Gastrocnemius medialis (tissue), 4 donors: ENCODE results near the gene LZTR1. TPM values are rescaled to one million over a fixed set of nuclear protein-coding genes. Genes with fewer than 3 reads are reported as not detected.
"Not testable (repeated sequence)": the region's sequence is repeated elsewhere in the genome, so short reads cannot be mapped to it uniquely, and the experiment has no call there.

ENCODE experiments used
- ATAC-seq, 2 donors: fragments of 150-250 bp; one replicate each; pipeline ENCODE4 v1.9.1; 2016
- DNase-seq, 2 donors: peaks; one replicate each; pipeline ENCODE4 v3.0.0-alpha.2; 2019
- H3K27ac ChIP-seq, 4 donors: fragments of 200-600 bp; sonication (generic); 1 replicate in 1 of 4; 2 replicates in 3 of 4; pipeline ENCODE4 v1.5.1; 2016 to 2018; ENCODE audit warnings: mild to moderate bottlenecking in 2 of 4, moderate library complexity in 1 of 4
- H3K27me3 ChIP-seq, 3 donors: fragments of 200-600 bp; sonication (generic) in 2 of 3; 1 replicate in 1 of 3; 2 replicates in 2 of 3; pipeline versions ENCODE4 v1.5.1 to v1.6.0; 2016 to 2019; ENCODE audit warnings: mild to moderate bottlenecking in 1 of 3, moderate library complexity in 1 of 3
- H3K36me3 ChIP-seq, 2 donors: fragments of 200-600 bp; sonication (generic) in 1 of 2; one replicate each; pipeline ENCODE4 v1.5.1; 2017 to 2018
- H3K4me1 ChIP-seq, 2 donors: fragments of 200-600 bp; sonication (generic) in 1 of 2; one replicate each; pipeline ENCODE4 v1.5.1; 2016 to 2017; ENCODE audit warnings: mild to moderate bottlenecking in 2 of 2
- H3K4me3 ChIP-seq, 4 donors: fragments of 200-600 bp; sonication (generic) in 3 of 4; 1 replicate in 1 of 4; 2 replicates in 3 of 4; pipeline ENCODE4 v1.5.1; 2016 to 2019; ENCODE audit warnings: mild to moderate bottlenecking in 2 of 4
- H3K9me3 ChIP-seq, 3 donors: fragments of 200-600 bp; sonication (generic) in 2 of 3; 1 replicate in 1 of 3; 2 replicates in 2 of 3; pipeline ENCODE4 v1.5.1; 2016 to 2019
- CTCF ChIP-seq, 5 experiments: fragments of 450-650 bp in 3 of 5; fragments of 200-600 bp in 2 of 5; sonication (generic) in 2 of 5; IDR thresholded peaks in 4 of 5; conservative IDR thresholded peaks in 1 of 5; 1 replicate in 4 of 5; 2 replicates in 1 of 5; pipeline ENCODE4 v1.5.1; 2016 to 2019; ENCODE audit warnings: antibody characterized with exemption in 5 of 5, mild to moderate bottlenecking in 3 of 5, moderate library complexity in 3 of 5
- POLR2A ChIP-seq, 2 donors: fragments of 450-650 bp; IDR thresholded peaks; one replicate each; pipeline ENCODE4 v1.6.1; 2017; ENCODE audit warnings: antibody characterized with exemption in 2 of 2, mild to moderate bottlenecking in 2 of 2, moderate library complexity in 2 of 2
- in situ Hi-C, 4 donors: fragments of 200-750 bp; cut with MboI; loops; one replicate each; pipeline versions ENCODE4 v1.15.0 to v1.8.0; 2017; ENCODE audit warnings: low sequenced_read_pairs in 4 of 4
- intact Hi-C: fragments of 100-400 bp; cut with DNase I; formaldehyde crosslinking; loops from one replicate; pipeline ENCODE4 v1.15.1; 2023; ENCODE audit warnings: low total_unique reads
- total RNA-seq, 4 donors: library from RNA; depleted of rRNA; stranded (reverse); fragments of >200 nt; gene quantifications; one replicate each; pipeline versions ENCODE4 v1.1.0 to v1.2.3, GENCODE V29; 2016

The LZTR1 gene
- 10 to 100 TPM; 25.4 to 36.4 (median 26.3) TPM for total RNA-seq

GRCh38 chr22:20981787-20982562, at the start of gene LZTR1:
LZTR1 (plus strand) TSS chr22:20982297; CDS start chr22:20982372, 75 bp downstream.
- TF ChIP-seq POLR2A (IDR thresholded peaks at IDR 0.05) = peak; percentile 93 to 94
- TF ChIP-seq CTCF (IDR thresholded peaks at IDR 0.05 in 4 of 5, conservative IDR thresholded peaks at IDR 0.05 in 1 of 5) = peak; percentile 34 to 78 (median 71)
- intact Hi-C loops = loop anchor here (1.0 to 5.0 kb wide), 4 partner anchors 20 to 65 kb away; partner anchors contain the start of genes CRKL, LRRC74B, P2RX6 and THAP7
- Histone ChIP-seq H3K27ac (peak within 1 kb of the TSS; percentile 91 to 94 (median 93)), H3K27me3 (no peaks in the 10 kb centered on the region), H3K36me3 (peaks cover 0 to 15% of the 10 kb centered on the region in 2 donors), H3K9me3 (no peaks in the 10 kb centered on the region), H3K4me3 (peak within 1 kb of the TSS; percentile 80 to 97 (median 89)), H3K4me1 (peaks cover 24 to 33% of the 10 kb centered on the region in 2 donors)
- DNase-seq = peak; percentile 73 to 75
- peak; percentile 93 to 95 for ATAC-seq
- in situ Hi-C loops = no loop called here

- no peaks in the 10 kb centered on the region for H3K27me3 ChIP-seq
- no peak overlapping the region for H3K27ac ChIP-seq
- in situ Hi-C loops (no loop called here), intact Hi-C loops (no loop called here)
- DNase-seq = no peak
- no peaks in the 10 kb centered on the region for H3K9me3 ChIP-seq
- H3K4me3 ChIP-seq = no peak overlapping the region
- peaks cover 31 to 45% of the 10 kb centered on the region in 2 donors for H3K4me1 ChIP-seq
- ATAC-seq = no peak
- peaks cover 0 to 18% of the 10 kb centered on the region in 2 donors for H3K36me3 ChIP-seq
- TF ChIP-seq CTCF (IDR thresholded peaks at IDR 0.05 in 4 of 5, conservative IDR thresholded peaks at IDR 0.05 in 1 of 5) (no peak), POLR2A (IDR thresholded peaks at IDR 0.05) (no peak)
Measured at GRCh38 chr22:20933910-20934309, 48.2 kb upstream of the LZTR1 start.

DNA sequence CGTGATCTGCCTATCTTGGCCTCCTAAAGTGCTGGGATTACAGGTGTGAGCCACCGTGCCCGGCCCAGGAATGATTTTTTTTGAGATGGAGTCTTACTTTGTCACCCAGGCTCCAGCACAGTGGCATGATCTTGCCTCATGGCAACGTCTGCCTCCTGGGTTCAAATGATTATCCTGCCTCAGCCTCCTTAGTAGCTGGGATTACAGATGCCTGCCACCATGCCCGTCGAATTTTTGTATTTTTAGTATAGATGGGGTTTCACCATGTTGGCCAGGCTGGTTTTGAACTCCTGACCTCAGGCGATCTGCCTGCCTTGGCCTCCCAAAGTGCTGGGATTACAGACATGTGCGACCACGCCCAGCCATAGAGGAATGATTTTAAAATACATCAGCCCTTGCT, 47.0 kb upstream of the LZTR1 start:
- ATAC-seq, H3K27ac ChIP-seq, H3K27me3 ChIP-seq, intact Hi-C loops, H3K9me3 ChIP-seq, H3K4me3 ChIP-seq, in situ Hi-C loops, DNase-seq: not testable (repeated sequence)
- peaks cover 39 to 48% of the 10 kb centered on the region in 2 donors for H3K4me1 ChIP-seq
- H3K36me3 ChIP-seq = peaks cover 0 to 18% of the 10 kb centered on the region in 2 donors

GRCh38 chr22:20935780-20936539, 46.1 kb upstream of the LZTR1 start:
- H3K4me1 ChIP-seq = peaks cover 48 to 57% of the 10 kb centered on the region in 2 donors
- intact Hi-C loops = not testable (repeated sequence)

GRCh38 chr22:20937031-20937793, 44.9 kb upstream of the LZTR1 start:
- Histone ChIP-seq H3K36me3 (peaks cover 0 to 18% of the 10 kb centered on the region in 2 donors), H3K27me3 (no peaks in the 10 kb centered on the region), H3K9me3 (no peaks in the 10 kb centered on the region), H3K27ac (peak overlapping the region; percentile 2 to 49 (median 20)), H3K4me3 (no peak overlapping the region), H3K4me1 (peaks cover 57 to 64% of the 10 kb centered on the region in 2 donors)
- TF ChIP-seq CTCF (IDR thresholded peaks at IDR 0.05 in 4 of 5, conservative IDR thresholded peaks at IDR 0.05 in 1 of 5) = no peak
- TF ChIP-seq POLR2A (IDR thresholded peaks at IDR 0.05) = no peak
- DNase-seq (no peak), ATAC-seq (peak; percentile 59 to 60)
- intact Hi-C loops = no loop called here
- in situ Hi-C loops = no loop called here

More at GRCh38 chr22:20935780-20936539, 46.1 kb upstream of the LZTR1 start:
- peaks cover 0 to 18% of the 10 kb centered on the region in 2 donors for H3K36me3 ChIP-seq
- H3K4me3 ChIP-seq, H3K9me3 ChIP-seq, DNase-seq, in situ Hi-C loops, H3K27ac ChIP-seq, H3K27me3 ChIP-seq, ATAC-seq: not testable (repeated sequence)
